HG02588 (cell line): ENCODE measurements around the gene GNA15.
"Not testable (repeated sequence)": the region's sequence is repeated elsewhere in the genome, so short reads cannot be mapped to it uniquely, and the experiment has no call there.

ENCODE experiments used
- ATAC-seq: cut with Tn5 transposase; IDR thresholded peaks from one replicate; pipeline ENCODE4 v1.9.1; 2021; ENCODE audit warnings: mild to moderate bottlenecking, moderate library complexity; ENCODE audit not compliant: unreplicated experiment

The GNA15 gene

GRCh38 chr19:3171894-3172672, 36.2 kb downstream of the GNA15 start:
- no peak for ATAC-seq

GRCh38 chr19:3172673-3173000, 36.8 kb downstream of the GNA15 start:
- ATAC-seq = not testable (repeated sequence)

DNA sequence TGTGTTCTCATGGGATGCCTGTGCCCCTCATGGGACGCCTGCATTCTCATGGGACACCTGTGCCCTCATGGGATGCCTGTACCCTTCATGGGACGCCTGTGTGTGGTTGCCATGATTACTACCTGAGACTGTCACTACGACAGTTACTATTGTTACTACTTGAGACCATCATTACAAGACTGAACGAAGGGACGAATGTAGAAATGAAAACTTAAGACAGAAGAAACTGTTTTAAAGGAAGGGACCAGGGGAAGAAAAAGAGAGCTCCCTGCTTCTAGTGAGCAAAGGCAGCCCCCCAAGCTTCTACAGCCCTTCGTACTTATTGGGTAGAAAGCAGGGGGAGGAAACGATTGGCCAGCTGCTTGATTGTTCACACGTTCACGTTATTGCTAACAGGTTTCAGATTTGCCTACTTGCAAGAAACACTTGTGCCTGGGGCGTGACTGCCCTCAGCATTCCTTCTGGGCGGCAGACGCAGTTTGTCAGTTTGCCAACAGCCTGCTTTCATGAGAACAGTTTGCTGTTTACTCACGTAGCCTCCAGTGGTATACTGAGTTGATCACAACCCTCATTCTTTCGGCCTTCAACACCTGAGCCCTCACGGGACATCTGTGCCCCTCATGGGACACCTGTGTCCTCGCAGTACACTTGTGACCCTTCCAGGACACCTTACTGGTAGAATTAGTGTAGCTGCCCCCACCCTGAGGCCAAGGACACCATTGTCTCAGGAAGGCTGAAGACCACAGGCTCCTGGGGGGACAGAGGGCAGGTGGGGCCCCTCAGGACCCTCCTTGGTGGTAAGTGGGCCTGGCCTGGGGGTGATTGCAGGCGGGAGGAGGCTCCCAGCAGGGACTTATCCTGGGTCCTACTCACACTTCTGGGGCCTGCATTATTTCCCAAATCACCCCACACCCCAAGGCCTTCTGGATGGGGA, 40.2 kb downstream of the GNA15 start:
- ATAC-seq = no peak

DNA sequence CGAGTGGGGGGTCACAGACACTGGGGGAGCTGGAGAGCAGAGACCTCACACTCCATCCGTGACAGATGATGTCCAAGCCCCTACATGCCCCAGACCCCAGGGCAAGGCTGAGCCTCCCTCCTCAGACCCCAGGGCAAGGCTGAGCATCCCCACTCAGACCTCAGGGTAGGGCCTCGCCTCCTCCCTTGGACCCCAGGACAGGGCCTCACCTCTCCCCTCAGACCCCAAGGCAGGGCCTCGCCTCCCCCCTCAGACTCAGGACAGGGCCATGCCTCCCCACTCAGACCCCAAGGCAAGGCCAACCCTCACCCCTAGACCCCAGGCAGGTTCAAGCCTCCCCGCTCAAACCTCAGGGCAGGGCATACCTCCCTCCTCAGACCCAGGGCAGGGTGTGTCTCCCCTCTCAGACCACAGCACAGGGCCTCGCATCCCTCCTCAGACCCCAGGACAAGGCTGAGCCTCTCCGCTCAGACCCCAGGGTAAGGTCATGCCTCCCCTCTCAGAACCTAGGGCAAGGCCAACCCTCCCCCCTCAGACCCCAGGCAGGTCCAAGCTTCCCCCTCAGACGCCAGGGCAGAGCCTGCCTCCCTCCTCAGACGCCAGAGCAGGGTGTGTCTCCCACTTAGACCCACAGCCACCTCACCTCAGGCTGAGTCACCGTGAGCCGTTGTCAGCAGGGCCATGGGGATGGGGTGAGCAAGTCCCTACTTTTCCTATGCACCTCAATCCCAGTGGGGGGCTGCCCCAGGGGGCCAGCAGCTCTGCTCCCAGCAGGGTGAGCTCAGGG, 41.1 kb downstream of the GNA15 start:
- ATAC-seq = no peak

DNA sequence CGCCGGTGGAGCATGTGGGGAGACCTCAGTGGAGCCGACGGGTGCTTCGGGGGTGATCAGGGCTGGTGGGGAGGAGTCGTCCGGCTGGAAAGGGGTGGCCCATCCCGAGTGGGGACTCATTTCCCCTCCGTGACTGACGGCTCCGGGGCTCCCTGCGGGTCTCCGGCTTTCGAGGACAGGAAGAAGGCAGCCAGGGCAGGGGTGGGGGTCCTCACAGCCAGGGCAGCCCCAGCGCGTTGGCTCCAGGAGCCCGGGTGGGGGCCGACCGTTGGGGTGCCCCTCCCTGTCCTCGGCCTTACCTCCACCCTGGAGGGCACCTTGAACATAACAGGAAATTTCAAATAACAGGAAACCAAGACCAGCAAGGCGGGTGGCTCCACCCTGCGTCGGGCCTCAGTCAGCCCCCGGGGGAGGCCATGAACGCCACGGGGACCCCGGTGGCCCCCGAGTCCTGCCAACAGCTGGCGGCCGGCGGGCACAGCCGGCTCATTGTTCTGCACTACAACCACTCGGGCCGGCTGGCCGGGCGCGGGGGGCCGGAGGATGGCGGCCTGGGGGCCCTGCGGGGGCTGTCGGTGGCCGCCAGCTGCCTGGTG, 42.6 kb downstream of the GNA15 start, which contains the start of gene S1PR4:
TSS of gene S1PR4 (plus strand) at position 393 of the 596 bp plus-strand sequence. CDS start at position 417, 24 bp downstream.
- peak; percentile 36 for ATAC-seq

GRCh38 chr19:3178973-3179738, 43.3 kb downstream of the GNA15 start:
- ATAC-seq = peak; percentile 11

- ATAC-seq = no peak
Measured at GRCh38 chr19:3179739-3180293, 44.0 kb downstream of the GNA15 start.

DNA sequence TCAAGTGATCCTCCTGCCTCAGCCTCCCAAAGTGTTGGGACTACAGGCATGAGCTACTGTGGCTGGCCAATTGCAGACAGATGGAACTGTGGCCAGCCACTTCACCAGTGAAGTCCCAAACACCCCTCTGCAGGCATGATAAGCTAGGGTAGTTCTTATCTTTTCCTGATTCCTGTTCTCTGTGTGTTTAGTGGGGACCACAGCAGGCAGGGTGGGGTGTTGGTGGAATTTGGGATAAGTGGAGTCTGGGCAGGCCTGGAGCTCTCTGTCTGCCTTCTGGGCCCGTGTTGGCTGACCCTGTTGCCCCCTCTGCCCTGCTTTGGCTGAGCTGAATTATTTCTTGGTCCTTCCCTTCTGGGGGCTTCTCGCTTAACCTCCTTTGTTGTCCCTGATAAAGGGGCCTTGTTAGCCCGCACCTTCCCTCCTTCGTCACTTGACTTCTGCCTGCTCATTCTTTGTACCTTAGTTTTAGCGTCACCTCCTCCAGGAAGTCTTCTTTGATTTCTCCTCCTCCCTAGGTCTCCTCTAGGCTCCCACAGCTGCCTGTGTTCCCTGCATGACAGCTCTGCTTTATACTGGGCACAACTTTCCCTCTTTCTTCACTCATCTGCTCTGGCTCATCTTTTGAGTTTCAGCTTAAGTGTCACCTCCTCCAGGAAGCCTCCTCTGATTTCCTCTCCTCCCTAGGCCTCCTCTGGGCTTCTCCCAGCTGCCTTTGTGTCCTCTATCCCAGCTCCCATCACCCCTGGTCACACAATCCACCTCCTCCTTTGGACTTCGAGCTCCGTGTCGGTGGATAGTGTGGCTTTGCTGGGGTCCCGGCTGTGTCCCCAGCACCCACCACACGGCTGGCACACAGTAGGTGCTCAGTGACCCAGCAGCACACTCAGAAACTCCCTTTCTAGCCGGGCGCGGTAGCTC, 48.1 kb downstream of the GNA15 start:
- no peak for ATAC-seq

DNA sequence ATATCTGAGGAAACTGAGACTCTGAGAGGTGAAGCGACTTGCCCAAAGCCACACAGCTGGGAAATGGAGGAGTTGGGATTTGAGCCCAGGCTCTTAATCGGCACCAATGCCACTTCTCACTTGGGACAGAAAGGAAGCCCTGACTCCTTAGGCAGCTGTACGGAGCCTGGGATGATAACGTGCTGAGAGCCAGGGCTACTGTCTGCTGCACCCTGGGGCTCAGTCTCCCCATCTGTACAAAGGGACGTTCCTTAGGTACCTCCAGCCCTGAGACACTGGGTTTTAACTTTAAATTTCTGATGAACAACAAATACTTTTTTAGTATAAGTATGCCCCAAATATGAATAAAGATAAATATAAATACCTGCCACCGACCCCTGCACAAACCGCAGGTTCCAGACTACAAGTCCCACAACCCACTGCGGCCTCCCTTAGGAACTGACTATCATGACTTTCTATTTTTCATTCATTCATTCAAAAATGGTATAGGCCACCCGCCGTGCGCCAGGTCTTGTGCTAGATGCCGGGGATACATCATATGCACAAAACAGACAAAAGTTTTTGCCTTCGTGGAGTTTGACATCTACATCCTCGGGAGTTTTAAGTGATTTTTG, 49.1 kb downstream of the GNA15 start:
- peak; percentile 23 for ATAC-seq

GRCh38 chr19:3185461-3186159, 49.8 kb downstream of the GNA15 start, which contains the start of gene NCLN:
Gene NCLN (plus strand): TSS chr19:3185930. CDS start chr19:3186031, 101 bp downstream.
- peak; percentile 69 for ATAC-seq

DNA sequence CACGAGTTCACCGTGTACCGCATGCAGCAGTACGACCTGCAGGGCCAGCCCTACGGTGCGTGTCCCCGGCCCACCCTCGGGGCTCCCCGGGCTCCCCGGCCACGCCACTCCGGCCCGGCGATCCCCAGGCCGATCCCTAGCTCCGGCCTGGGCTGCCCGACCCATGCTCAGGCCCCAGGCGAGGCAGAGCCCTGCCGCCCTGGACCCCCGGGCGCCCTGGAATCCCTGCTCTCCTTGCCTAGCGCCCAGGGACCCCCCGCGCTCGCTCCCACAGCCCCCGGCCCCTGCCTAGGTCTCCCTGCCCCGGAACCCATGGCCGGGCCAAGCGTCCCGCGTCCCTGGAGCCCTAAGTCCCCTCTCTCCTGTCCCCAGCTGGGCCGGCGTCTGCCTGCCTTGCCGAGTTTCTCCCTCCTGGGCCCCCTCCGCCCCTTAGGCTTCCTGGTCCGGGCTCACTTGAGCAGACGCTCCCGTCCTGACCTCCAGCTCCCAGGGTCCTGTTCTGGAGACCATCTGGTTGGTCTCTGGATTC, 50.4 kb downstream of the GNA15 start:
- ATAC-seq = no peak

DNA sequence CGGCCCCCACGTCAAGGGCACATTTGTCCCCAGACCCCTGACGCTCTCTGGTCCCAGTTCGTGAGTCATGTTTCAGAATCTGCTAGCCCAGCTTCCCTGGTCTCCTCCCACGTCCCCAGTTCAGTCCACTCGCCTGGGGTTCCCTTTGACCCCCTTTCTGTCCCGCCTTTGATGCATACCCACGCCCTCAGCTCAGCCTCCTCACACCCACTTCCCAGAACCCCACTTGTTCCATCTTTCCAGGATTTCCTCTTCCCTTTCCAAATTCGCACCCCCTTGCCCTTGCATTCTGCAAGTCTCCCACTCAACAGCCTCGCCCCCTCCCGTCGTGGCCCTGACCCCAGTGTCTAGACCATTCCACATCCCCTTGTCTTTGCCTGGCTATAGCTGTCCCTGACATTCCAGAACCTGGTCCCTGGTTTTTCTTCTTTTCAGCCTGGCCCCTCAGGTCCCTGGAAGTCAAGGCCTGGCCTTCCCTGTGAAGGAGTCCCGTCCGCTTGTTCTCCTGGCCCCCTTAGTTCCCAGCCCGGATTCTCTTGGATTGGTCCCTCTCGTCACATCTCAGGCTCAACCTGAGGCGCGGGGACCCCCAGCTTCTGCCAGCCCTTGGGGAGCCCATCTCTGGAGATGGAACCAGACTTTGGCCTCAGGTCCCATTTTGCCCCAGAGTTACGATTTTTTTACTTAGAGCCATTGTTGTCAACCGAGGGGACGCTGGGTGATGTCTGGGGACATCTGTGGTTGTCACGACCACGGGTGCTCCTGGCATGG, 51.2 kb downstream of the GNA15 start:
- no peak for ATAC-seq

DNA sequence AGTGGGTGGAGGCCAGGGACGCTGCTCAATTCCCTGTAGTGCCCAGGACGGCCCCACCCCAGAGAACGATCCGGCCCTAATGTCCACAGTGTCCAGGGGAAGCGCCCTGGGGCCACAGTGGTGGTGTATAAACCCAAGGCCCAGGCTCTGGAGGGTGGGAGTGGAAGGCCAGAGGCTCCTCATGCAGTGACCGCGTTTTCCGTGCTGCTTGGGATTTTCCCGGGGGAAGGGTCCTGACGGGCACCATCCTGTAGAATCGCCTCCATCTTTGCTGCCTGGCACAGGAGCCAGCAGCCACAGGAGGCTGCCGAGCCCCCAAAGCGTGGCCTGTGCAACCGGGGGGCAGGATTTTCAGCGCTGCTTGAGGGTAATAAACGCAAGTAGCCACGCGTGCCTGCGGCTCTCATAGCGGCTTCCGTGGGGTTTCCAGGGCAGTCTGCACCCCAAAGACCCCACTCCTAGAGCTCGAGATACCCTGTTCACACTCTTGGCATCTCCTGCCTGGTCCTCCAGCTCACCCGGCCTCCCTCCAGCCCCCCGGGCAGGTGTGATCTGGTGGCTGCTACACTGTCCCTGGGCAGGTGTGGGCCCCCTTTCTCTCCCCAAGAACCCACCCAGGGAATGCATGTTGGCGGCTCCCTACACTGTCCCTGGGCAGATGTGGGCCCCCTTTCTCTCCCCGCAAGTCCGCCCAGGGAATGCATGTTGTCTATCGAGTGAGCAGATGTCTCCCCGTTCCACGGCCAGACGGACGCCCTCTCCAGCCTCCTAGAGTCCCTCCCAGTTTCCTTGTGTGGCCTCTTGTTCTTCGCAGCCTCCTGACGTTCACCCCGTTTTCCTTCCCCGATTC, 52.1 kb downstream of the GNA15 start:
- no peak for ATAC-seq

- ATAC-seq = no peak
Measured at GRCh38 chr19:3188627-3189596, 53.1 kb downstream of the GNA15 start.
